ENCODE measurements around the gene CSGALNACT2.

- no peak for TF ChIP-seq CTCF (IDR thresholded peaks at IDR 0.05; ENCODE audit: low read depth, low read length)
- no peak for TF ChIP-seq EZH2phosphoT487 (IDR thresholded peaks at IDR 0.05; ENCODE audit: low read depth)
These were observed 86.1 kb downstream of the CSGALNACT2 start for GRCh38 chr10:43224321-43224720.

All from OCI-LY3 (cell line).